HFF-Myc (cell line): ENCODE measurements around the gene APOD.

ENCODE experiments used
- DNase-seq: peaks from one replicate; pipeline ENCODE4 v3.0.0-alpha.2; 2011; ENCODE audit warnings: low read depth; ENCODE audit errors: extremely low read depth
- H3K4me3 ChIP-seq: replicated peaks from 2 replicates; pipeline ENCODE4 v1.5.1; 2011; ENCODE audit warnings: low read depth, mild to moderate bottlenecking, control low read depth, low read length
- TF ChIP-seq, protein P1 (sequence below): IDR thresholded peaks from 2 replicates; pipeline ENCODE4 v1.5.1; 2012; ENCODE audit warnings: mild to moderate bottlenecking, low read depth, low read length, control low read depth; ENCODE audit errors: missing control alignments

The APOD gene

GRCh38 chr3:195554458-195554857 lies 29.3 kb downstream of the APOD start:
- DNase-seq, result no peak
- H3K4me3 ChIP-seq, result no peak overlapping the region
- TF ChIP-seq, protein P1, sequence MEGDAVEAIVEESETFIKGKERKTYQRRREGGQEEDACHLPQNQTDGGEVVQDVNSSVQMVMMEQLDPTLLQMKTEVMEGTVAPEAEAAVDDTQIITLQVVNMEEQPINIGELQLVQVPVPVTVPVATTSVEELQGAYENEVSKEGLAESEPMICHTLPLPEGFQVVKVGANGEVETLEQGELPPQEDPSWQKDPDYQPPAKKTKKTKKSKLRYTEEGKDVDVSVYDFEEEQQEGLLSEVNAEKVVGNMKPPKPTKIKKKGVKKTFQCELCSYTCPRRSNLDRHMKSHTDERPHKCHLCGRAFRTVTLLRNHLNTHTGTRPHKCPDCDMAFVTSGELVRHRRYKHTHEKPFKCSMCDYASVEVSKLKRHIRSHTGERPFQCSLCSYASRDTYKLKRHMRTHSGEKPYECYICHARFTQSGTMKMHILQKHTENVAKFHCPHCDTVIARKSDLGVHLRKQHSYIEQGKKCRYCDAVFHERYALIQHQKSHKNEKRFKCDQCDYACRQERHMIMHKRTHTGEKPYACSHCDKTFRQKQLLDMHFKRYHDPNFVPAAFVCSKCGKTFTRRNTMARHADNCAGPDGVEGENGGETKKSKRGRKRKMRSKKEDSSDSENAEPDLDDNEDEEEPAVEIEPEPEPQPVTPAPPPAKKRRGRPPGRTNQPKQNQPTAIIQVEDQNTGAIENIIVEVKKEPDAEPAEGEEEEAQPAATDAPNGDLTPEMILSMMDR, result no peak

DNA sequence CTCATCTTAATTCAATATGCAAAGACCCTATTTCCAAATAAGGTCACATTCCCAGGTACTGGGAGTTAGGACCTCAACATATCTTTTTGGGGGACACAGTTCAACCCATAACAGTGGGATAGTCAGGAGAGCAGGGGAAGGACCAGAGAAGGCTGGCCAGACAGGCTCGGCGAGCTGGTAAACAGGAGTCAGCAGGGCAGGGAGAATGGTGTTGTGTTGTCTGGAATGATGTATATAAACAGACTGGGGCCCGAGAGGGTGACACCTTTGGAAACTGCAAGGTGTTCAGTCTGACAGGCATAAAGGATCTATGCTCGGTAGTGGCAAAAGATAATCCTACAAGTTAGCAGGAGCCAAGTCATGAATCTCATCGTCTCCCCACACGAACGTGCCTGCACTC lies 30.5 kb downstream of the APOD start:
- no peak overlapping the region for H3K4me3 ChIP-seq
- TF ChIP-seq, protein P1, result no peak
- no peak for DNase-seq

GRCh38 chr3:195551381-195551978 lies 32.3 kb downstream of the APOD start:
- H3K4me3 ChIP-seq, result no peak overlapping the region
- TF ChIP-seq, protein P1, result no peak
- no peak for DNase-seq

DNA sequence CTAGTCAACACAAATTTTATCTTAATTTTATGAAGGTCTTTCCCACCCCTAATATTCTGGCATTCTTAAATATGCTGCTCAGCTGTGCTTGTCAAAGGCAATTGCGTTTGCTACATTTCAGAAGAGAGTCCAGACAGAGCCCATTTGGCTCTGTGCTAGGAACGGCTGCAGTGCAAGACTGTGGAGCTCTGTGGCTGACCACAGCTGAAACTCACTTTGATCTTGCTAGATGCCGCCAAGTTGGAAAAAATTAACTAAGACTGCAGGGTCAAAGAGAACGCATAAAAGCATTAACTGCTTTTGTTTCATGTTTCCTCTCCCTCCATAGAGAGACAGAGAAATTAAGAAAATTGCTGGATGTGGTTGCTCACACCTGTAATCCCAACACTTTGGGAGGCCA lies 33.0 kb downstream of the APOD start:
- DNase-seq, result no peak

GRCh38 chr3:195549931-195550519 lies 33.7 kb downstream of the APOD start:
- no peak overlapping the region for H3K4me3 ChIP-seq
- TF ChIP-seq, protein P1, result no peak
- DNase-seq, result no peak

More for the DNA sequence above, 33.0 kb downstream of the APOD start:
- TF ChIP-seq, protein P1, result no peak
- H3K4me3 ChIP-seq, result no peak overlapping the region

- TF ChIP-seq, protein P1, result no peak
- no peak for DNase-seq
- H3K4me3 ChIP-seq, result no peak overlapping the region
Measured at GRCh38 chr3:195548987-195549386, 34.8 kb downstream of the APOD start.
